Activated CD4-positive, alpha-beta T cell treated with anti-CD3 and anti-CD28 coated beads, Interleukin-2, Interleukin-6, amounts not matched to agents 100 ng/mL and 50 ng/mL, durations not matched to agents 16 hours and 8 hours (primary cell): Measurements from ENCODE around the gene SEMA4D.

ENCODE experiments used
- DNase-seq: peaks from one replicate; pipeline ENCODE4 v3.0.0-alpha.2; 2020

SEMA4D gene

DNA sequence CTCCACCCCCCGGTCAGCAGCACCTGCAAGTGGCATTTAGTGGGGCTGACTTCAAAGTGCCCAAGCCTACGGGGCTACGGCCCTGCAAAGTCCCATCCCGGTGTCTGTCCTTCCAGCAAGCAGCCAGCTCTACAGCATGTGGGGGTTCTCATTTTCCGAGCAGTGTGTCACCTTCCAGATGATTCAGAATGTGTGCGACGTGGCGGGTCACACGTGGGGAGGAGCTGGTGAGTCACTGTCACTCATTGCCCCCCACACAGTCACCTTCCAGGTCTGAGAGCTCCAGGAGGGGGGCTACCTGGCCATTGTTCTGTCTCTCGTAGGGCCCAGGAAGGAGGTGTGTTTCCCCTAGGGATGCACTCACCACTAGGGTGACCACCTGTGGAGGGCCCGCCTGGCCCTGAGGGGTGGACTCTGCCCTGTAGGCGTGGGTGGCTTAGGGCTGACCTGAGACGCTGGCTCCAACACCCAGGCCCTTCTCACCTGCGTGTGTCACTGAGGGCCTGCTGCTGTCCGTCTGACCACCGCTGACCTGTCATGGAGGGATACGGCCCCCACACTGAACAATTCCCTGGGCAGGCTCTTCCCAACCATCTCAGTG is 70.2 kb downstream of the SEMA4D start:
- DNase-seq: peak; percentile 85

DNA sequence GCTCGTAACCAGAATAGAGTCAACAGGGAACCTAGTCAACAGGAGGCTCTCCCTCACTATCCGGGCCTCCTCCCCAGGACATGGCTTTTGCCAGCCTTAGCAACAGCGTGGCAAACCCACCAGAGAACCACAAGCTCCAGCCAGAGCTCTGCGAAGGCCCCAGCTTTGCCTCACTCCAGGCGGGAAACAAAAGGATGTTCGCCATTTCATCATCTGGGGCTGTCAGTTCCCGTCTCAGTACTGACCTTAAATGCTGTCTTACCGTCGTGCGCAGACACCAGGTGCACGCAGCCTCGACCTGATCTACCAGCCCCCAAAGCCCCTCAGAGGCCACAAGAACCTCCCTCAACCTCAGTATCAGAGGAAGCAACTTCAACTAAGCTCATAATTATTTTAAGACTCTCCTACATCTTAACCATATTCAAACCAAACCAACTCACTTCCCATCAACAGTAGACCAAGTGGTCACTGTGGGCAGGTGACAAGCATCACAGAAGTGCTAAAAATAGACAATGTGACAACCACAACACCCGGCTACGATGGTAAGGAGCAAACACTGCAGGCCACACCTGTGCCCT is 71.4 kb downstream of the SEMA4D start:
- peak; percentile 78 for DNase-seq

DNA sequence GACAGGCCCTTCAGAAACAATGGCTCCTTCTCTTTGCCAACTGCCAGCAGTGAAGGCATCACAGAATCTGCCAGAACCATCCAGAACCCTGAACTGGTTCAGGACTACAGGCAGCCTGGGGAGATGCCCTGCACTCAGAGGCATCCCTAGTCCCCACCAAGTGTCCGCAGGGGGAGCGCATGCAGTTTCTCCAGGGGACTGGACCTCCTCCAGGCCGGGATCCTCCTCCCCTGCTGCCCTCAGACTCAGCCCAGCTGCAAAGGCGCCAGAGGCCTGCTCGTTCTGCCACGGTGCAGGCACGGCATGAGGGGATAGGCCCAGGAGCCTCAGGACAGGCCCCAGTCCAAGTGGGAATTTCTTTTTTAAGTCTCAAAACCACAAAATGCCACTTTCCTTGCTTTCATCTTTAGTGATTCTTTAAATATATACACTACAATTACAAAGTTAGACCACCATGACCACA is 72.0 kb downstream of the SEMA4D start:
- DNase-seq: no peak

DNA sequence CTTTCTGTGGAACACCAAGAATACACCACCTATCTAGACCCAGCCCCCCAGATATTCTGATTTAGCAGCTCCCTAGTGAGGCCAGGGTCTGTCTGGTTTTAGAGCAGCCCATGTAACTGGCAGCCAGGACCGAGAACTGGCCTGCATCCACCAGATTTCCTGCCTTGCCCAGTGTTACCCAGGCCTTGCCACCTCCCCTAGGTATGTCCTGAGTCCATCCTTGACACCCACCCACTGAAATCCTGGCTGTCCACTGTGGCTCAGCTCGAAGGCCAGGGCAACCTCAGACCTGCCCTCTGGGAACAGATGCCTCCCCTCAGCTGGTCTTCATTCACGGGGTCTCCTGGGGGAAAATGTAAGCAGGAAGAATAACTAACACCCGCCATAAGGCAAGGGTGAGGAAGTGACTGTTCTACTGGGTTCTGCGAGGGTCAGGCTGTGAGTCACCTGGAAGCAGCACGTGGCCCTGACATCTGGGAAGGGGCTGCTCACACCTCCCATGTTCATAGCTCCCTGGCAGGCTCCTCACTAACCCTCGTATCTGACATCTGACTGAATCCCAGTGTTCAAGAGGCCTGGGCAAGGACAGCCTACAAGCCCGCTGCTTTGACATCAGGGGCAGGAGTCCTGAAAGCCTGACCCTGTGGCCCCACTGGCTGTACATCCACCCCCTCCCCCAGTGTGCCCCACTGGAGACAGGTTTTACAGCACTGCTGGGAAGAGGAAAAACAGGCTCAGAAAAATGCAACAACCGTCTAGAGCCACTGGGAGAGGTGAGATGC is 72.7 kb downstream of the SEMA4D start:
- peak; percentile 46 for DNase-seq

DNA sequence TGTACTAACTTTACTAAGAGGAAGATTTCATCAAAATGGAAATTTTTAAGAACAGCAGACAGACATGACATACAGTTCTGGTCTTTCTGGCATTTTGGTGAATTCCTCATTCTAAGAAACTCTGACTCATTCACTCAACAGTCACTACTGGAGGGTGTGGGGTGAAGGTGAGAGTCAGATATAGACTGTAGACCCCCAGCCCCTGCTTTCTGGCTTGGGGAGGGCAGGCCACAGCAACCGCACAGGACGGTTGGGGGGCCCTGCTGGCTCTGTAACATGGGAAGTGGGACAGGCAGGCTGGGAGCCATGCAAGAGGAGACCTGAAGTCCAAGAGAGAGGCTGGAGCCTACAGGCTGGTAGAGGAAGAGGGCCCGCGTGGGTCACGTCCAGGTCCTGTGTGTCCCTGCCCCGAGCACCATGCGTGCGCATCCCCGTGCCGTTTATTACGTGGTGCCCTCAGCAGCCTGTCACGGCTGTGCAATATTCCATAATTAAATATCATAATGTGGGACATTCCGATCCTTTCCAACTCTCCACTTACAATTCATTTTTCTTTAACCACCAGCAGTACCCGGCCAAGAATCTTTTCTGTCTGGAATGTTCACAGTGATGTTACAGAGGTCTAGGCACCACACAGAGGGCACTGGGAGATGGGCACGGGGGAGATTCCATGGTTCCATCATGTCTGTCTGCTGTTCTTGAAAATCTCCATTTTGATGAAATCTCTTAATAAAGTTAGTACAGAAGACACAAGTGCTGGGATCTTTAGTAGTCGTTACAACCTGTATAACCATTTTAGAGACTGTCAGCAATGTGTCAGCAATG is 75.5 kb downstream of the SEMA4D start:
- DNase-seq: peak; percentile 91

DNA sequence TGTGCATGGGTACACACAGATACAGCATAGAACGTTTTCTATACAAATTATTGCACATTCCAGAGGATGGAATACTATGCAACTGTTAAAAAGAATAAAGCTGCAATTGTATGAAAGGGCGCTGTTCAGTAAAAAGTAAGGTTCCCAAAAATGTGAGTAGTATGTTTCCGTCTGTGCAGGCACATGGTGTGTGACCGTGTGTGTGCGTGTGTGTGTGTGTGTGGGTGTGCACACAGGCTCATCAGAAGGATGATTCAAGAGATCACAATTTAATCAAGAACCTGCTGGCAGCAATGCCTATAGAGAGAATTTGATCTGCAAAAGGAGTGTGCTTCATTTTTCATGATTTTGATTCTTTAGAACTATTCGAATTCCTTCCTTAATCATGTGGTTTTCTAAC is 76.3 kb downstream of the SEMA4D start:
- DNase-seq: peak; percentile 56

DNA sequence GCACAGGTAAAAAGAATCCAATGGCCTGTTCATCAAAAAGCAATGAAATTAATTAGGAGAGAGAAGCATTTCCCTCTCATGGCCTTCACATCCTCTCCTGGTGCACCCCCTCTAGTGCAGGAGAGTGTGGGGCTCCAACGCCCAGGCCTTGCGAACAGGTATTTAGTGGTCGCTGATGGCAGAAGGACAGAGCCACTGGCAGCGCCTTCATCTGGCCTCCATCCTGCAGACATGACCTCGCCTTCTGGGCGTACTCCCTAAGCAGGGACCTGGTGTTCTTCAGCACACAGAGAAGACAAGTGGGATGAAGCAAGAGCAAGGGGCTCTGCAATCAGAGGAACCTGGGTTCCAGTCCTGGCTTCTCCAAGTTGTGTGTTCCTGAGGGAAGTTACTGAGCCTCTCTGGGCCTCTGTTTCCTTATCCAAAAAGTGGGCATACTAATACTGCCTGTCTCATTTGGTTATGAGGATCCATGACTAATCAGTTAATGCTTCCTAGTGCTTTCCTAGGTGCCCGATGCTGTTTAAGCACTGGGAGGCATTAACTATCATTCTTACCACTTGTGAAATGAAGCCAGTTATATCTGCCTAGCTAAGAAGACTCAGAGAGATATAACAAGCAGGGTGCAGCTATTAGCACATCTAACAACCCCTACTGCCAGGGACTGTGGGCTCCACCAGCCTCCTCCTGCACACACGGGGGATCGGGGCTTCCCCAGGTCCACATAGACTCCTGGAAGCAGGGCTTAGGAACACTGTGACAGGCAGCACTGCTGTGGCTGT is 77.3 kb downstream of the SEMA4D start:
- peak; percentile 45 for DNase-seq

DNA sequence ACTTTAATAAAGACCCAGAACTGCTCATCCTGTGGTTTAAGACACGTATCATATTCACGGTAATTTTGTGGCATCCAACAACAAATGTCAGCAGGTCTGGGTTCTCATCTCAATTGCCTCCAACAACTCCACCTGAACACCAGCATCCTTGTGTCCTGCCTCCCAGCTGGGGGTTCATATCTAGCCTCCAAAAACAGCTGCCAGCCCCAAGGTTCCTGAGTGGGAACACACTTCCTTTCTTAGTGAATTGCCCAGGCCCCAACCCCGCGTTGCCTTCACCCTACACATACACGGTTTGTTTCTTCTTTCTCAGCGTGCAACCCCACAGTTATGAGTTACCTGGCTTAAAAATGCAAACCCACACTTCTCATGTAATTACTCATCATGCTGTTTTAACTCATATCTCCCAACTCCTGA is 77.9 kb downstream of the SEMA4D start:
- DNase-seq: peak; percentile 84

DNA sequence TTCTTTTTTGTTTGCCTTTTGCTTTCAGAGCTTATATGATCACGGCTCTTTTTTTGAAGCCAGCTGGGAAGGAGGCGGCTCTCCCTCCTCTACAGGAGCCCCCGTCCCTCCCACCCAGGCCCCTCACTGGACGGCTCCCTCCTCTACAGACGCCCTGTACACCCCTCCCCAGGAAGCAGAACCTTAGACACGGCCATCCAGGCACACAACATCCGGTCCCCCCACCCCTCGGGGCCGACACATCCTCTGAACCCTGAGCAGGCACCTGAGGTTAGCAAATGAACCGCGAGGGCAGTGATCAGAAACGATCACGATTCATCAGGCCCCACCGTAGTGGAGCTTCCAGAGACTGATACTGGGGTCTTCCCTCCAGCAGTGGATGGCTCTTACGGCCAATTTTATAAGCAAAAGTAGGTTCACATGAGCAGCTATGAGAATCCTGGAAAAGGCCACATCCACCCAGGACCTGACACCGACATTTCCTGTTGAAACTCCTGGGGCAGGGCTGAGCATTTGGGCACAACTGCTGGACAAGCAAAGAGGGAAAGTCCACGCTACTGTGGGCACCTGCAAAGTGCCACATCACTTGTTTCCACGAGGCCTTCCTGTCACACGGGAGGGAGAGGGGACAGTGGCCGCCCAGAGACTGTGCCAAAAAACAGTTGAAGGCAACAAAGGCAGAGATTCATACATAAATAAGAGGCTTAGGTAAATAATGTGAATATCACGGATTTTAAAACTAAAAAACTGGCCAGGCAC is 78.9 kb downstream of the SEMA4D start:
- peak; percentile 89 for DNase-seq

DNA sequence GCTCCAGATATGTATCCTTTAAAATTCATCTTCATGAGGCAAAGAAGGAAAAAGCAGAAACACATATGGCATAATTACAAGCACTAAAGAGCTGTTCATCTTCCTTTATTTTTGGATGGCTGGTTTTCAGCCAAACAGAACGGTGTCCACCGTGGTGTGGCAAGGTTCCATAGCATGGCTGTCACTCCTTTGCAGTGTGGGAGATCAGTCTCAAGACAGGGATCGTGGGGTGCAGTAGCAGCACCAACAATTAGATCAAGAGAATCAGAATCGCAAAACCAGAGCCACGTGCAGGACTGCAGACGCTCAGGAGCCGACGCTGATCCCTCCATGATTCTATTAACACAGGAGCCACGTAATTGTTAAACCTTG is 79.5 kb downstream of the SEMA4D start:
- DNase-seq: peak; percentile 44

DNA sequence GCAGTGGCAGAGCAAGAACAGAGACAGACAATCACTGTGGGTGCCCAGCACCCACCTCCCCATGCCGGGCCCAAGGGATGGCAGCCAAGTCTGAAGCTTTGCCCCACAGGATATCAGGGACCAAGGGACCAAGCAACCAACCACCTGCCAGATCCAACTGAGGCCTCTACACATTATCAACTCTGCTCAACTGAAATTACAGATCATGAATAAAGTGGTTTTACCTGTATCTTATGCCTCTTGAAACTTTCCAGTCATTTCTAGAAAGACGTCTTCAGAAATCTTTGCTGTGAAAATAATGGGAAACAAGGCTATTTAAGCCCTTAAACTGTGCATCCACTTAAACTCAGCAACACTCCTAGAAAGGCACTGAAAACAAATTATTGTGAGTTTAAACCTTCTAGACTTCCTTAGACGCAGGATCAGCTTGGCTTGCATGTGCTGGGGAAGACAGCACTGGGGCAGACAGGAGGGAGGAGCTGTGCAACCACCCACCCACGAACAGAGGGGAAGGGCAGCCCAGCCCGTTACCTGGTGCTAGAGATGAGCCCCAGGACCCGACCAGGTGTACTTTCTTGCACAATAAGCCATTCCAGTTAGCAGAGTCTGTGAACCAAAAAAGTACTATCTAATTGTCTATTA is 80.0 kb downstream of the SEMA4D start:
- peak; percentile 61 for DNase-seq

DNA sequence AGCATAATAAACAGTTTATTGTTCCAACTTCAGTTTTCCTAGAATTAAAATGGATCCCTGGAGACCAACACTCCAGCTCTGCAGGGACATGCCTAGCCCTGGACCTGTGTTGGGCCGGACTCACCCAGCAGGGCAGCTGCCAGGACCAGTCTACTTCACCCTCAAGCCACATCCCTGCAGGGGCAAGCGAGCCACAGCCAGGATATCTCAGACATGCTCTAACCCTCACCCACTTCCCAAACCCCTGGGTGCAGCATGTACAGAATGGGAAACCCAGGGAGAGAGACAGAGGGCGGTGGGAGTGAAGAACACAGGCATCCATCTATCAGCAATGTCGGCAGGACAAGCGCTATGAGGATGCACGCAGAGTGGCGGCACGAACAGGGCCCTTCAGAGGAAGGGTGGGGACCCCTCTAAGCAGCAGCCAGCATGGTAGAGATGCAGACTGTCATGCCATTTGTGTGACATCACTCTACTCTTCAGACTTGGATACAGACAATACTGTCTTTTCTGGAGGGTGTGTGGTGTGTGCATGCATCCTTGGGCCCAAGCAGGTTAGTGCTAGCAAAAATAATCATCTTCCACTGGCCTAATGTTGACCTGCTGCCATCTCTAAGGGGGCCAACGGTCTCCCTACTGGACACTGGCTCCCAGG is 83.1 kb downstream of the SEMA4D start:
- no peak for DNase-seq

DNA sequence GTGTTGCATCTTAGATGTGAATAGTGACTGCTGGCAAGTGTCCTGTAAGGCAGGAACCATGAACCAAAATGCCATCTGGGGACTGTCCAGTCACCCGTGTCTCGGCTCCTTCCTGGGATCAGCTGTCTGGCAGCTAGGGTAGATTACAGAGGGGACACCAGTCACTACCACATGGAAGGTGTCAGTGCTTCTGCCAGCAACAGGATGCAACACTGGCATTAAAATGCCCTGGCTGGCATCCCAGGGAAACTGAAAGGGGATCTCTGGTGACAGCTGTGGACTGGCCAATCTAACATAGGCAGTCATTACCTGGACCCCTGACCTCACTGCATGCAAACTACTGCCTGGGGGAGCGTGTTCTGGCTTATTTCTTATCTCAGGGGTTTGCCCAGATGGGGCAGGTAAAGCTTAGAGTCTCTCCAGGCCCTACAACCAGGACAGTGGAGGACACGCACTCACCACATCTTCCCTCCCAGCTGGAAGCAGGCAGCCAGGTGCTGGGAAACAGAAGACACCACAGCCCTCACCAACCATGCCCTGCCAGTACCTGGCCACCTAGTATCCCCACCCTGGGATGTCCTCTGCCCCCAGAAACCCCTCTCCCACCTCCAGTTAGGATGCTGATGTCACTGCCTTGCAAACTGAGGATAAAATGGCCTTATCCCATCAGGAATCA is 83.8 kb downstream of the SEMA4D start:
- DNase-seq: no peak

DNA sequence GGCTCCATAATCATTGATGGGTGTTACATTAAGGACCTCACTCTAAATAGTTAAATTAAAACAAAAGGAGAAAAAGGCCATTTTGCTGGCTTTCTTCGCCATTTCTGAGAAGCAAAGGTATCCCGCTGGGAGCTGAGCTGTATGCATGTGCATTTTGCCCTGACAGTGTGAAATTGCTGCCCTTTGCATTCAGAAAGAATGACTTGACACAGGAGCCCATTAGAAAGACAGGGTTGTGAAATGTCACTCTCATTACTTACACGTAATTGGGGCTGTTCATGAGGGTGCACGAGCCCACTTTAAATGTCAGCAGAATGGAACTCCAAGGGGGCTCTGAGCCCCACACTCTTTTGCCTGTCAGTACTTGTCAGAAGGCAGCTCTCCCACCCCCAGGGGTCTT is 85.0 kb downstream of the SEMA4D start:
- DNase-seq: no peak

DNA sequence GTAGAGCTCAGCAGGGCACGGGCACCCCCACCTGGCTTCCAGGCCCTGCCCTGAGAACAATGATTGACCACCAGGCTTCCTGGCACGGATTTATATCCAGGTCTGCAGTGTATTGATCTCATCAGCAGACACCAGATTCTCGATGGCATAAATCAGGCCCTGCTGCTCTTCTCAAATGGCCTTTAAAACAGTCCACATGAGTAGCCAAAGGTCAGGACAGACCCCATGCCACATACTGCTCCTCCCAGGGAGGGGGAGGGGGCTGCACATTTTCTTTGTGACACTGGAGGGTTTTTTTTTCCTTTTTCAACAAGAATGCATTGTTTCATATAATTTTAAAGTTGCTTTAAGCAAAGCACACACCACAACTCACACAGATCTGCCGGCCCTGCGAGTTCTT is 85.4 kb downstream of the SEMA4D start:
- no peak for DNase-seq

DNA sequence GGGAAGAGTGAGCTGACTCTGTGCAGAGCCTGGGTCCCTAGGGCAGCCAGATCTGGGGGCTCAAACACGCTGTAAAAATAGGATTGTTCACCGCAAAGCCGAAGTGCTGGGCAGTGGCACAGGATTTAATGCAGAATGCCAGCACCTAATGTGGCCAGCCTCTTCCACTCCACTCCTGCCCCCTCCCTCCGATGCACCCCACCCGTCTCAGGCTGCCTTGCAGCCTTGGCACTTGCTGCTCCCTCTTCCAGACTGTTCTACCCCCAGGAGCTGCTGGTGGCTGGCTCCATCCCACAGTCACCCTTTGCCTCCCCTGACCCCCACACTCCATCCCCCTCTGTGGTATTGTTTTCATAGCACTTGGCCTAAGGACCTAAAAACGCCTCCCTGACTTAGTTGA is 86.2 kb downstream of the SEMA4D start:
- no peak for DNase-seq

DNA sequence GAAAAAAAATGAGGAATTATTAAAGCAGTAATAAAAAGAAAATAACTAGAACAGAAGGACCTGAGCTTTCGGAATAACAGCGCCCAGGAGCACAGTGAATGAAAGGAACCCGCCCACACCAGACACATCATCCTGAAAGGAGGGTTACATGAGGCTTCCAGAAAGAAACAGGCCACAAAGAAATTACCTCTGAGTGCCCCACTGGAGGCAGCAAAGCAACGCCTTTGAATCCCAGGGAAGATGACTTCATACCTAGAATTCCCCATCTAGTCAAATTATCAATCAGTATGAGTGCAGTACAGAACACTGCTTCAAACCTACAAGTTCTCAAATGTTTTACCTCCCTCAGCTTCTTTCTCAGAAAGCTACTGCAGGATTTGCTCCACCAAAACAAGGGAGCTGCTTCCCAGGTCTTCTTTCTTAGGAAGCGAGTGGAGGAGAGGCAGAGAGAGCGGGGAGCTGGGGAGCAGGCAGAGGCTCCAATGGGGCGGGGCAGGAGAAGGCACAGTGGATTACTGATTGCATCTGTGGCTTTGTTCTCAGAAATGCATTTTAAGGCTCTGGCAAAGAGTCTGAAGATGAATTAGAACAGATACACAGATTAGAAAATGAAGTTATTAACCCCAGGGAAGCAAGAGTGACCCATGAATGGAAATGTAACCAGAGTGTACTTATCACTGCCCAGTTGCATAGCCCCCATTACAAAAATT is 87.1 kb downstream of the SEMA4D start:
- peak; percentile 91 for DNase-seq

DNA sequence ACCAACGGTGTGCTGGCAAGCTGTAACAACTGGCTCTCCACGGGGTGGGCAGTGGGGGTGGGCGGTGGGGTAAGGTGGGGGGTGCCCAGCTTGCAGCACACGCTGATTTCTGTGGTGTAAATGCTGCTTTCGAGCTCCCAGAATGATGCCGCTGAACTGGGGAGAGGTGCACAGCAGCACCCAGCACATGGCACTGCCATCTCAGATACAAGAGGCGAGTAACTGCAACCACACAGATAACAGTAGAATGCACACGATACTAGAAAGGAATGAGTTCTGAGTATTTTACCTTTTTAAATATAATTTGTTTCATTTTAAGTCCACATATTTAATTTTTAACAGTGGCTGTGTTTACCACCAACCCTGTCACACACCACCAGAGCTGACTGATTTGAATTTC is 87.9 kb downstream of the SEMA4D start:
- DNase-seq: no peak

DNA sequence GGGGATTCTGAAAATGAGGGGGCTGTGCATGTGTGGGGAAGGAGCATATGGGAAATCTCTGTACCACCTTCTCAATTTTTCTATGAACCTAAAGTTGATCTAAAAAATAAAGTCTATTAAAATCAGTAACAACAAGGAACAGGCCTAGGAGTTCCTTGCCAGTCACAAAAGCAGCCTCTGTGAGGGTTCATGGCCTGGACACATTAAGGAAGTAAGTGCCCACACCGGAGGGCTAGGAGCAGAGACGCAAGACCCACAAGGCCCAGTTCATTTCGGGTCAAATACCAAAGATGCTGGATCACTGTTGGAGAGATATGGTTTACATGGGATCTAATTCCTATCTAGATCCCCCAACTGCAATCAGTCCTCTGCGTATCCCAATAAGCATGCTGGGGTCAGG is 88.4 kb downstream of the SEMA4D start:
- no peak for DNase-seq
